ENCODE measurements around the gene OR2M7. TPM values are rescaled to one million over a fixed set of nuclear protein-coding genes. Genes with fewer than 3 reads are reported as not detected.

The OR2M7 gene
- total RNA-seq, 1 donor = not detected

DNA sequence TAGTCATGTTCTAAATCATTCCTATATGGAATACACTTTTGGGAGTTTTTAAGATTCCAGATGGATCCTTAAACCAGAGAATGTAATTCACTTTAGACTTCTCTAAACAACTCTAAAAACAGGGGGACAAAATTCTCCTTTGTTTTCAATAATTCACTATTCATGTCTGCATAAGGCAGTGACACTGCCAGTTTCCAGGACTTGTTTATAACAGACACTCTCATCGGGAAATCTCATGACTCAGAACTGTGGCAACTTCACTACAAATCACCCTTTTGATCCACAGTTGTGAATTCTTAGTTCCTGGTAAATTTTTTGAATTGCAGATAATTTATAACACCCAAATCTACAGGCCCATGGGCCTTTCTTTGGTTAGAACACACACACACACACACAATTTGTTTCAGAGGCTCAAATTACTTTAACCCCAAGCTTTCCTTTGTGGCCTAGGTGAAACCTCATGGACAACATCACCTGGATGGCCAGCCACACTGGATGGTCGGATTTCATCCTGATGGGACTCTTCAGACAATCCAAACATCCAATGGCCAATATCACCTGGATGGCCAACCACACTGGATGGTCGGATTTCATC lies 36.9 kb upstream of the OR2M7 start, which contains the start of gene OR2T4:
Gene OR2T4, plus strand, starts transcription at position 545 of the 595 bp plus-strand sequence. Its CDS starts 0 bp downstream, at position 545.
- Histone ChIP-seq H3K36me3 (ENCODE audit: insufficient read depth, low read length) (no peaks in the 10 kb centered on the region), H3K27ac (ENCODE audit: low read depth, low read length) (no peak within 1 kb of the TSS), H4K20me1 (ENCODE audit: insufficient read depth, low read length) (no peaks in the 10 kb centered on the region), H3K27me3 (ENCODE audit: insufficient read depth, low read length) (no peaks in the 10 kb centered on the region), H3K9me3 (ENCODE audit: low read depth, low read length) (peaks cover 2% of the 10 kb centered on the region), H3K79me2 (ENCODE audit: insufficient read depth, low read length) (no peaks in the 10 kb centered on the region), H2AFZ (ENCODE audit: low read length) (no peak within 1 kb of the TSS), H3K4me2 (ENCODE audit: insufficient read depth, low read length) (no peak within 1 kb of the TSS), H3K4me3 (ENCODE audit: insufficient read depth, low read length) (no peak within 1 kb of the TSS), H3K4me1 (ENCODE audit: insufficient read depth, low read length) (no peaks in the 10 kb centered on the region)
- TF ChIP-seq, protein P1, sequence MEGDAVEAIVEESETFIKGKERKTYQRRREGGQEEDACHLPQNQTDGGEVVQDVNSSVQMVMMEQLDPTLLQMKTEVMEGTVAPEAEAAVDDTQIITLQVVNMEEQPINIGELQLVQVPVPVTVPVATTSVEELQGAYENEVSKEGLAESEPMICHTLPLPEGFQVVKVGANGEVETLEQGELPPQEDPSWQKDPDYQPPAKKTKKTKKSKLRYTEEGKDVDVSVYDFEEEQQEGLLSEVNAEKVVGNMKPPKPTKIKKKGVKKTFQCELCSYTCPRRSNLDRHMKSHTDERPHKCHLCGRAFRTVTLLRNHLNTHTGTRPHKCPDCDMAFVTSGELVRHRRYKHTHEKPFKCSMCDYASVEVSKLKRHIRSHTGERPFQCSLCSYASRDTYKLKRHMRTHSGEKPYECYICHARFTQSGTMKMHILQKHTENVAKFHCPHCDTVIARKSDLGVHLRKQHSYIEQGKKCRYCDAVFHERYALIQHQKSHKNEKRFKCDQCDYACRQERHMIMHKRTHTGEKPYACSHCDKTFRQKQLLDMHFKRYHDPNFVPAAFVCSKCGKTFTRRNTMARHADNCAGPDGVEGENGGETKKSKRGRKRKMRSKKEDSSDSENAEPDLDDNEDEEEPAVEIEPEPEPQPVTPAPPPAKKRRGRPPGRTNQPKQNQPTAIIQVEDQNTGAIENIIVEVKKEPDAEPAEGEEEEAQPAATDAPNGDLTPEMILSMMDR (IDR thresholded peaks at IDR 0.05; ENCODE audit: extremely low read depth, low read depth, low read length) = no peak
- no peak for DNase-seq (ENCODE audit: insufficient read length, low spot score, missing footprints)

DNA sequence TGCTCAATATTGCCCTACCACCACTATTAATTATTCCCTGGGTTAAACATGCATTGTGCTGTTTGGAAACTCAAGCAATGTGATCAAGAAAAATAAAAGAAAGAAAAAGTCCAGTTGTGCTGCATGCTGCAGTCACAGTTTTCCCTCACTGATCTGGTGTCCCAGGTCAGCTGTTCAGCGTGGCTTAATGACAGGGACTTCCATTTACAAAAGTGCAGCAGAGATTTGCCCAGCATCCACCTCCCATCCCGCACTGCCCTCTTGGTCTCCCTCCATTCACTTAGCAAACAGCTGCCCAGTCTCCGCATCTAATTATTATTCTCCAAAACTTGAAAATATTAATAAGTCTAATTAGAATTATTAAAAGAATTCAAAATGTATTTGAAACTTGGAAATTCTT lies 35.0 kb upstream of the OR2M7 start:
- no peaks in the 10 kb centered on the region for H3K36me3 ChIP-seq (ENCODE audit: insufficient read depth, low read length)
- no peak overlapping the region for H3K4me3 ChIP-seq (ENCODE audit: insufficient read depth, low read length)
- no peaks in the 10 kb centered on the region for H3K79me2 ChIP-seq (ENCODE audit: insufficient read depth, low read length)
- TF ChIP-seq, protein P1 (IDR thresholded peaks at IDR 0.05; ENCODE audit: extremely low read depth, low read depth, low read length) = no peak
- H3K4me2 ChIP-seq (ENCODE audit: insufficient read depth, low read length) = no peak overlapping the region
- no peak overlapping the region for H3K27ac ChIP-seq (ENCODE audit: low read depth, low read length)
- DNase-seq (ENCODE audit: insufficient read length, low spot score, missing footprints) = no peak
- no peak overlapping the region for H2AFZ ChIP-seq (ENCODE audit: low read length)
- H4K20me1 ChIP-seq (ENCODE audit: insufficient read depth, low read length) = no peaks in the 10 kb centered on the region
- no peaks in the 10 kb centered on the region for H3K4me1 ChIP-seq (ENCODE audit: insufficient read depth, low read length)
- no peaks in the 10 kb centered on the region for H3K27me3 ChIP-seq (ENCODE audit: insufficient read depth, low read length)
- H3K9me3 ChIP-seq (ENCODE audit: low read depth, low read length) = peaks cover 2% of the 10 kb centered on the region

DNA sequence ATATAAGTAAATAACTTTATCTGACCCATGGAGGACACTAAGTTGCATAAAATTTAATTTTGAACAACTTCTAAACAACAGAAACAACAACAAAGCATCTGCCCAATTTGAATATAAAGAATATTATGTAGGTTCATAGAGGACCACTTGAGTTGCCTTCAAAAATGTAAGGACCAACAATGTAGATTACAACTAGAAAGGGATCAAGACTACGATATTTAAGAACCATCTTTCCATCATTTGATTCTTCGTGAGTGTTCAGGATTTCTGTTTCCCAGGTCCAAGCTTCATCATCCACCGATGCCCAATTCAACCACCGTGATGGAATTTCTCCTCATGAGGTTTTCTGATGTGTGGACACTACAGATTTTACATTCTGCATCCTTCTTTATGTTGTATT lies 24.1 kb upstream of the OR2M7 start, which contains the start of gene OR14C36:
Gene OR14C36, plus strand, starts transcription at position 301 of the 400 bp plus-strand sequence. Its CDS starts 0 bp downstream, at position 301.
- TF ChIP-seq, protein P1 (IDR thresholded peaks at IDR 0.05; ENCODE audit: extremely low read depth, low read depth, low read length) = no peak
- no peak for DNase-seq (ENCODE audit: insufficient read length, low spot score, missing footprints)
- no peak within 1 kb of the TSS for H3K4me3 ChIP-seq (ENCODE audit: insufficient read depth, low read length)

DNA sequence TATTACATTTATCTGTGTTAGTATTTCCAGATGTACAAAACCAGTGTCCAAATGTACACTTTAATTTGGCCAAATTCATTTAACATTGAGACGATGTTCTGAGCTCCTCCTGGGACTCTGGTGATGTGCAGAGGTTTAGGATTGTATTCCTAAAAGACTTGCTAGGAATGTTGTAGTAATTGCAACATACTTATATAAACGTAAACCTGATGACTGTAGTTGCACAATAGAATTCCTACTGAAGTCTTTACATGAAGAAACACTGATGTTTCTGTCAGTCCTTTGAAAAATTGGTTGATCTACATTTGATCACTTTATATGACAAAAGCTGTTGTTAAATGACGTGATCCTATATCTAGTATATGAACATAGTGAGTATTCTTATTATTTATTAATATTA lies 19.1 kb upstream of the OR2M7 start:
- no peak overlapping the region for H3K4me3 ChIP-seq (ENCODE audit: insufficient read depth, low read length)
- no peaks in the 10 kb centered on the region for H3K9me3 ChIP-seq (ENCODE audit: low read depth, low read length)
- H3K27me3 ChIP-seq (ENCODE audit: insufficient read depth, low read length) = no peaks in the 10 kb centered on the region
- no peaks in the 10 kb centered on the region for H3K4me1 ChIP-seq (ENCODE audit: insufficient read depth, low read length)
- no peak overlapping the region for H2AFZ ChIP-seq (ENCODE audit: low read length)
- H3K79me2 ChIP-seq (ENCODE audit: insufficient read depth, low read length) = no peaks in the 10 kb centered on the region
- TF ChIP-seq, protein P1 (IDR thresholded peaks at IDR 0.05; ENCODE audit: extremely low read depth, low read depth, low read length) = no peak
- no peaks in the 10 kb centered on the region for H4K20me1 ChIP-seq (ENCODE audit: insufficient read depth, low read length)
- no peak overlapping the region for H3K4me2 ChIP-seq (ENCODE audit: insufficient read depth, low read length)
- no peak for DNase-seq (ENCODE audit: insufficient read length, low spot score, missing footprints)
- no peak overlapping the region for H3K27ac ChIP-seq (ENCODE audit: low read depth, low read length)
- H3K36me3 ChIP-seq (ENCODE audit: insufficient read depth, low read length) = no peaks in the 10 kb centered on the region

More for the DNA sequence above, 24.1 kb upstream of the OR2M7 start, which contains the start of gene OR14C36:
- Histone ChIP-seq H2AFZ (ENCODE audit: low read length) (no peak within 1 kb of the TSS), H4K20me1 (ENCODE audit: insufficient read depth, low read length) (no peaks in the 10 kb centered on the region), H3K4me2 (ENCODE audit: insufficient read depth, low read length) (no peak within 1 kb of the TSS), H3K36me3 (ENCODE audit: insufficient read depth, low read length) (no peaks in the 10 kb centered on the region), H3K9me3 (ENCODE audit: low read depth, low read length) (no peaks in the 10 kb centered on the region), H3K79me2 (ENCODE audit: insufficient read depth, low read length) (no peaks in the 10 kb centered on the region), H3K27me3 (ENCODE audit: insufficient read depth, low read length) (no peaks in the 10 kb centered on the region), H3K27ac (ENCODE audit: low read depth, low read length) (no peak within 1 kb of the TSS), H3K4me1 (ENCODE audit: insufficient read depth, low read length) (no peaks in the 10 kb centered on the region)
